CD14-positive monocyte (primary cell): ENCODE results near the gene CDKN2AIP. TPM values are rescaled to one million over a fixed set of nuclear protein-coding genes. Genes with fewer than 3 reads are reported as not detected.

Experiments used
- DNase-seq, 3 donors: peaks; one replicate each; pipeline ENCODE4 v3.0.0-alpha.2; 2011 to 2022
- H2AFZ ChIP-seq: 2 replicates; pipeline ENCODE4 v1.6.0; 2012; ENCODE audit warnings: mild to moderate bottlenecking, low read depth, low read length, inconsistent platforms; ENCODE audit not compliant: insufficient read depth, poor library complexity, severe bottlenecking
- H3K27ac ChIP-seq, 2 donors: 1 replicate in 1 of 2; 2 replicates in 1 of 2; pipeline ENCODE4 v1.5.1; 2012 to 2013; ENCODE audit warnings: low read length in 2 of 2, control low read depth in 1 of 2, inconsistent platforms in 1 of 2, low read depth in 1 of 2, mild to moderate bottlenecking in 1 of 2
- H3K27me3 ChIP-seq, 2 donors: one replicate each; pipeline versions ENCODE4 v1.6.0 to v1.6.1; 2011 to 2013; ENCODE audit warnings: low read length in 2 of 2; ENCODE audit not compliant: control insufficient read depth in 2 of 2, insufficient read depth in 2 of 2
- H3K36me3 ChIP-seq, 2 donors: replicated peaks in 1 of 2; 1 replicate in 1 of 2; 2 replicates in 1 of 2; pipeline versions ENCODE4 v1.5.1 to v1.6.1; 2012 to 2013; ENCODE audit warnings: low read length in 2 of 2, control low read depth in 1 of 2, inconsistent platforms in 1 of 2, mild to moderate bottlenecking in 1 of 2; ENCODE audit not compliant: insufficient read depth in 2 of 2, control insufficient read depth in 1 of 2
- H3K4me1 ChIP-seq, 2 donors: 1 replicate in 1 of 2; 2 replicates in 1 of 2; pipeline versions ENCODE4 v1.5.1 to v1.6.1; 2012 to 2013; ENCODE audit warnings: low read length in 2 of 2, control low read depth in 1 of 2, inconsistent platforms in 1 of 2, mild to moderate bottlenecking in 1 of 2, moderate library complexity in 1 of 2; ENCODE audit not compliant: insufficient read depth in 2 of 2, control insufficient read depth in 1 of 2
- H3K4me2 ChIP-seq: replicated peaks from 2 replicates; pipeline ENCODE3; 2012; ENCODE audit warnings: low read length, moderate library complexity, mild to moderate bottlenecking; ENCODE audit not compliant: poor library complexity, severe bottlenecking; ENCODE audit errors: extremely low read depth
- H3K4me3 ChIP-seq, 3 experiments: fragments of 200-600 bp in 1 of 3; sonication (generic) in 1 of 3; replicated peaks in 1 of 3; 1 replicate in 2 of 3; 2 replicates in 1 of 3; pipeline ENCODE4 v1.5.1; 2011 to 2013; ENCODE audit warnings: low read length in 3 of 3, mild to moderate bottlenecking in 3 of 3, control low read depth in 2 of 3, low read depth in 2 of 3, inconsistent platforms in 1 of 3, moderate library complexity in 1 of 3
- H3K79me2 ChIP-seq: 2 replicates; pipeline ENCODE4 v1.6.0; 2012; ENCODE audit warnings: mild to moderate bottlenecking, control low read depth, inconsistent platforms, low read length, moderate library complexity; ENCODE audit not compliant: insufficient read depth
- H3K9ac ChIP-seq: 2 replicates; pipeline ENCODE4 v1.6.0; 2017; ENCODE audit warnings: low read length, mild to moderate bottlenecking; ENCODE audit not compliant: insufficient read depth, poor library complexity, severe bottlenecking
- H3K9me3 ChIP-seq, 2 donors: replicated peaks in 1 of 2; 1 replicate in 1 of 2; 2 replicates in 1 of 2; pipeline versions ENCODE4 v1.5.1 to v1.6.1; 2012 to 2013; ENCODE audit warnings: low read length in 2 of 2, control low read depth in 1 of 2; ENCODE audit not compliant: control insufficient read depth in 1 of 2, insufficient read depth in 1 of 2
- H4K20me1 ChIP-seq: 2 replicates; pipeline ENCODE4 v1.6.0; 2012; ENCODE audit warnings: mild to moderate bottlenecking, low read length, control low read depth, moderate library complexity; ENCODE audit not compliant: insufficient read depth
- H3K27ac Mint-ChIP-seq, 7 donors: one replicate each; pipeline ENCODE4 v1.8.0; 2020; ENCODE audit warnings: mild to moderate bottlenecking in 7 of 7, mixed read lengths in 7 of 7, moderate library complexity in 6 of 7, inconsistent platforms in 2 of 7
- H3K27me3 Mint-ChIP-seq, 3 donors: one replicate each; pipeline ENCODE4 v1.8.0; 2021 to 2022; ENCODE audit warnings: low read depth in 3 of 3, mild to moderate bottlenecking in 3 of 3, mixed read lengths in 3 of 3, moderate library complexity in 3 of 3, inconsistent platforms in 1 of 3
- H3K36me3 Mint-ChIP-seq, 2 donors: one replicate each; pipeline ENCODE4 v1.8.0; 2020; ENCODE audit warnings: mixed read lengths in 2 of 2, inconsistent platforms in 1 of 2, mild to moderate bottlenecking in 1 of 2
- H3K4me1 Mint-ChIP-seq: one replicate; pipeline ENCODE4 v1.8.0; 2020; ENCODE audit warnings: mild to moderate bottlenecking, mixed read lengths
- H3K4me3 Mint-ChIP-seq, 2 donors: one replicate each; pipeline ENCODE4 v1.8.0; 2020; ENCODE audit warnings: mild to moderate bottlenecking in 2 of 2, mixed read lengths in 2 of 2, moderate library complexity in 1 of 2
- H3K9me3 Mint-ChIP-seq, 7 donors: one replicate each; pipeline ENCODE4 v1.8.0; 2020 to 2022; ENCODE audit warnings: mixed read lengths in 7 of 7, mild to moderate bottlenecking in 6 of 7, moderate library complexity in 6 of 7, inconsistent platforms in 2 of 7
- CTCF ChIP-seq: fragments of 200-600 bp; IDR thresholded peaks from one replicate; pipeline ENCODE4 v1.8.0; 2022; ENCODE audit warnings: antibody characterized with exemption, mild to moderate bottlenecking
- WGBS: methylation state at CpG from one replicate; pipeline ENCODE4 v1.1.5; 2013; ENCODE audit warnings: missing lambda C conversion rate; ENCODE audit not compliant: insufficient coverage; 5-methylcytosine and 5-hydroxymethylcytosine counted together
- intact Hi-C, 2 donors: fragments of 100-400 bp; cut with micrococcal nuclease; formaldehyde crosslinking; loops; one replicate each; pipeline versions ENCODE4 v1.15.0 to v1.15.1; 2023
- polyA plus RNA-seq, 3 donors: library from polyadenylated mRNA; depleted of rRNA in 1 of 3; unstranded in 2 of 3; stranded (reverse) in 1 of 3; fragments of 300-500 nt in 2 of 3; fragments of >200 nt in 1 of 3; fragmentation: Illumina TruSeq in 2 of 3; gene quantifications; 1 replicate in 2 of 3; 2 replicates in 1 of 3; pipeline ENCODE4 v1.2.3, GENCODE V29; 2012 to 2021

Gene CDKN2AIP
- polyA plus RNA-seq, 3 donors: 3.1 to 4.4 (median 3.7) TPM

DNA sequence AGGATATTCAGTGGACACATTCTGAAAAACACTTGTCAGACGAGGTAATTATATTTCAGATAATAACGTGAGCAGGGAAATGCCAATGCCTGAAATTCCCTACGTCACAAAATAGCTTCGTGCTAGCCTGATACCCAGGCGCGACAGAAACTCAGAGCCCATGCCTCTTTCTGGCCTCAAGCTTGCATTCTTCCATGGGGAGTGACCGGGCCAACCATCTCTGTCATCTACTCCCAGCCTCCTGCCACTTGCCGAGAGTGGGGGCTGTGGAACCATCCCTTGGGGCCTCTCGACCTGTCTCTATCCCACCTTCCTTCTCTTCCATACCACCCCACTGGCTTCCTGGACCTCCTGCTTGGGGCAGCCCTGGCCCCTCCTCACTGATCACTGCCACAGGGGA, 34.5 kb upstream of the CDKN2AIP start:
- no peak for TF ChIP-seq CTCF
- Histone ChIP-seq H3K9me3 (no peaks in the 10 kb centered on the region), H3K27me3 (no peaks in the 10 kb centered on the region), H3K4me1 (peaks cover 0 to 8% of the 10 kb centered on the region in 2 donors), H2AFZ (no peak overlapping the region), H3K79me2 (no peaks in the 10 kb centered on the region), H4K20me1 (no peaks in the 10 kb centered on the region), H3K4me3 (no peak overlapping the region), H3K36me3 (no peaks in the 10 kb centered on the region), H3K4me2 (no peak overlapping the region), H3K9ac (no peak overlapping the region), H3K27ac (no peak overlapping the region)
- Mint-ChIP-seq H3K4me1 (peaks cover 10% of the 10 kb centered on the region), H3K36me3 (no peaks in the 10 kb centered on the region), H3K27me3 (peaks cover 3 to 6% (median 5%) of the 10 kb centered on the region in 3 donors), H3K27ac (peak overlapping the region in 1 of 7 donors; percentile 79), H3K4me3 (no peak overlapping the region), H3K9me3 (peaks cover 0 to 2% (median 0%) of the 10 kb centered on the region in 7 donors)
- intact Hi-C loops: loop anchor here in 1 of 2 donors (10.0 kb wide), 1 partner anchor 335 kb away; no protein-coding TSS in a partner anchor
- no peak for DNase-seq
- WGBS: 94% methylated on average over 9 of the region's 9 CpGs

DNA sequence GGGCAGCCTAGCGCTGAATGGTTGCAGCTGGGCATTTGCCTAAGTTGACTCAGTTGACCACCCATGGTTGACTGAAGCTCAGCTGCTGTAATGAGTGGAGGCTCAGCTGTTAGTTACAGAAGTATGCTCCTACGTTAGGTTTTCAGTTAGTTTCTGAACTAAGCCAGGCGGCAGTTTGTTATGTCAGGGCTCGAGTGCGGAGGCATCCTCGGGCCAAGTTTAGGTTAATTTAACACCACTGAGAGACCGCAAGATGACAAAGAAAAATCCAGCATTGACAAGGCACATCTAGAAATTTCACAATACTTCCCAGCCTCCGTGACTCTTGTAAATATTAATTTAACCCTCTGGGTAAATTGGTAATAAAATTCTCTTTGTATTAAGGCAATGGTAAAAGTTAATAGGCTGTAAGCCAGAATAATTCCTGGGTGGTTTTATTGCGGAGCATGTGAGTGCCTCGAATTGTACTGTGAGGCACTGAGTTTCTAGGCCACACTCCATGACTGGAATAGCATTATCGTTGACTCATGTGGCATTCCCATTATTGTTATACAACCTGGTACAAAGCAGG, 33.1 kb upstream of the CDKN2AIP start:
- Histone ChIP-seq H3K4me3 (no peak overlapping the region), H3K9ac (no peak overlapping the region), H3K36me3 (no peaks in the 10 kb centered on the region), H3K4me2 (no peak overlapping the region), H2AFZ (no peak overlapping the region), H3K79me2 (no peaks in the 10 kb centered on the region), H3K27ac (no peak overlapping the region), H3K4me1 (peaks cover 0 to 8% of the 10 kb centered on the region in 2 donors), H3K9me3 (no peaks in the 10 kb centered on the region), H4K20me1 (no peaks in the 10 kb centered on the region), H3K27me3 (no peaks in the 10 kb centered on the region)
- H3K4me3 Mint-ChIP-seq: no peak overlapping the region
- no peaks in the 10 kb centered on the region for H3K36me3 Mint-ChIP-seq
- intact Hi-C loops: no loop called here
- DNase-seq: no peak
- WGBS: 94% methylated on average over 3 of the region's 11 CpGs
- H3K27me3 Mint-ChIP-seq: peaks cover 3 to 6% (median 4%) of the 10 kb centered on the region in 3 donors
- H3K4me1 Mint-ChIP-seq: peaks cover 12% of the 10 kb centered on the region
- TF ChIP-seq CTCF: no peak
- peaks cover 0 to 1% (median 0%) of the 10 kb centered on the region in 7 donors for H3K9me3 Mint-ChIP-seq
- H3K27ac Mint-ChIP-seq: no peak overlapping the region
